ENCODE measurements around the gene TSEN34.
"Not testable (repeated sequence)": the region's sequence is repeated elsewhere in the genome, so short reads cannot be mapped to it uniquely, and the experiment has no call there.

The TSEN34 gene

GRCh38 chr19:54219702-54220101 lies 28.6 kb downstream of the TSEN34 start:
- in situ Hi-C loops (cut with HindIII; ENCODE audit: low pct_ligation_motif_present, low pct_unique_long_range_greater_than_20kb, low sequenced_read_pairs); DNase-seq: not testable (repeated sequence)

GRCh38 chr19:54221947-54222346 lies 30.8 kb downstream of the TSEN34 start:
- in situ Hi-C loops (cut with HindIII; ENCODE audit: low pct_ligation_motif_present, low pct_unique_long_range_greater_than_20kb, low sequenced_read_pairs); DNase-seq: not testable (repeated sequence)

- DNase-seq; in situ Hi-C loops (cut with HindIII; ENCODE audit: low pct_ligation_motif_present, low pct_unique_long_range_greater_than_20kb, low sequenced_read_pairs): not testable (repeated sequence)
Observed at GRCh38 chr19:54222474-54223276, 31.6 kb downstream of the TSEN34 start, which contains the start of gene LILRB3. Gene LILRB3 (minus strand): TSS chr19:54223007. CDS start chr19:54222976, 31 bp downstream.

- DNase-seq; in situ Hi-C loops (cut with HindIII; ENCODE audit: low pct_ligation_motif_present, low pct_unique_long_range_greater_than_20kb, low sequenced_read_pairs): not testable (repeated sequence)
Observed at GRCh38 chr19:54223277-54223936, 32.3 kb downstream of the TSEN34 start.

- DNase-seq; in situ Hi-C loops (cut with HindIII; ENCODE audit: low pct_ligation_motif_present, low pct_unique_long_range_greater_than_20kb, low sequenced_read_pairs): not testable (repeated sequence)
Observed at GRCh38 chr19:54223937-54224281, 32.8 kb downstream of the TSEN34 start.

DNA sequence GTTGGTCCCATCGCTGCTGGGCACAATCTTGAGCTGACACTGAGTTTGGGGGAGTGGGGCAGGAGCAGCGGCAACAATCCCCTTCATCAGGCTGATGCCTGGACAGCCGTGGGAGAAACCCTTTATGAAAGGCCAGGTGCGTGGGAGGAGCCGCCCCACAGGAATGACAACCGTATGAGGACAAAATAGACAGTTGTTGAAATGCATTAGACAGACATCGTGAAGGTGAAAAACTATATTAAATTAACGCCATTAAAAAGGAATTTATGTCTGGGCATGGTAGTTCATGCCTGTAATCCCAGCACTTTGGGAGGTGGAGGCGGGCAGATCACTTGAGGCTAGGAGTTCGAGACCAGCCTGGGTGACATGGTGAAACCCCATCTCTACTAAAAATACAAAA lies 33.5 kb downstream of the TSEN34 start:
- in situ Hi-C loops (cut with HindIII; ENCODE audit: low pct_ligation_motif_present, low pct_unique_long_range_greater_than_20kb, low sequenced_read_pairs); DNase-seq: not testable (repeated sequence)

DNA sequence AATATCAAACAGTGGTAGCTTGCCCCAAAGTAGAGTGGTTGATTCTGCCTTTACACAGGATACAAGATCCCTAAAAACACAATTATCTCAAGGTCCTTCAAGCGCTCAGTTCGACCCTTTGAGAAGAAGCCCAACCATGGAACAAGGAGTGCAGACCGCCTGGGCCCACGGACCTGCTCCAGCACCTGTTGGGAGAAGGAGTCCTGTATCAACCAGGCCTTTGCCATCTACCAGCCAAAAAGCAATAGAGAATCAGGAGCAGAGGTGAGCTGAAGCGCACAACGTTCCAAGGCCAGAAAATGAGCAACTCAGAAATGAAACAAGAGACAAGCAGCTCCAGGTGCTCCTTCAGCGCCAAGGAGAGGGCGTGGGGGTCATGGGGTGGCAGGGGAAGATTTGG lies 38.0 kb downstream of the TSEN34 start:
- no peak for DNase-seq
- in situ Hi-C loops (cut with HindIII; ENCODE audit: low pct_ligation_motif_present, low pct_unique_long_range_greater_than_20kb, low sequenced_read_pairs): no loop called here

DNA sequence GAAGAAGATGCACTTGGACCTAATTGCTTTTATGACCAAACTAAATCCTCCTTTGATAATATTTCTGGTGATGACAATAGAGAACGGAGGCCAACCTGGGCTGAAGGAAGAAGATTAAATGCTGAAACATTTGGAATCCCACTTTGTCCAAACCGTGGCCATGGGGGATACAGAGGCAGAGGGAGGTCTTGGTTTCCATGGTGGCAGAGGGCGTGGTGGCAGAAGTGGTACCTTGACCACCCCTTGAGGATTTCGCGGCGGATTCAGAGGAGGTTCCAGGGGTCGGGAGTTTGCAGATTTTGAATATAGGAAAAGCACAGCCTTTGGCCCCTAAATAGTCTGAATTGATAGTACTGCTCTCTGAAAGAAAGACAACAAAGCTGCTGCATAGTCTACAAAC lies 38.9 kb downstream of the TSEN34 start:
- no peak for DNase-seq
- in situ Hi-C loops (cut with HindIII; ENCODE audit: low pct_ligation_motif_present, low pct_unique_long_range_greater_than_20kb, low sequenced_read_pairs): no loop called here

- in situ Hi-C loops (cut with HindIII; ENCODE audit: low pct_ligation_motif_present, low pct_unique_long_range_greater_than_20kb, low sequenced_read_pairs): no loop called here
- peak; percentile 68 for DNase-seq
Observed at GRCh38 chr19:54231077-54231931, 40.2 kb downstream of the TSEN34 start.

DNA sequence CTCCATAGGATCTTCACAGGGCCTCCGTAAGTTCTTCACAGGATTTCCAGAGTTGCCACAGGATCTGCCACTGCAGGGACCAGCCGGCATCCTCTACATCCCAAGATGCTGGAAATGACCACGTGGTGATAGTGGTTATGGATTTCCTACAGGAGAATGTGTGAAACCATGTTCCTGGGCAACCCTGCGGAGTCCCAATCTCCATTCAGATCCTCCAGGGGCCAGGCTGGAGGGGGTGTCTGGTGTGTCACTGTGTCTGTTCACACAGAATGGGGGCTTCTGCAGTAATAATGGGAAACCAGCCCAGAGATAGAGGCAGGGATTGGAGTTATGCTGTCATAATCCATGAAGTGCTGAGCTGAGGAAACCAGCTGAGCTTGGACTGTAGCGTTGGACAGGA lies 42.8 kb downstream of the TSEN34 start:
- in situ Hi-C loops (cut with HindIII; ENCODE audit: low pct_ligation_motif_present, low pct_unique_long_range_greater_than_20kb, low sequenced_read_pairs): no loop called here
- DNase-seq: no peak

- in situ Hi-C loops (cut with HindIII; ENCODE audit: low pct_ligation_motif_present, low pct_unique_long_range_greater_than_20kb, low sequenced_read_pairs); DNase-seq: not testable (repeated sequence)
Observed at GRCh38 chr19:54239491-54240371, 48.6 kb downstream of the TSEN34 start.

DNA sequence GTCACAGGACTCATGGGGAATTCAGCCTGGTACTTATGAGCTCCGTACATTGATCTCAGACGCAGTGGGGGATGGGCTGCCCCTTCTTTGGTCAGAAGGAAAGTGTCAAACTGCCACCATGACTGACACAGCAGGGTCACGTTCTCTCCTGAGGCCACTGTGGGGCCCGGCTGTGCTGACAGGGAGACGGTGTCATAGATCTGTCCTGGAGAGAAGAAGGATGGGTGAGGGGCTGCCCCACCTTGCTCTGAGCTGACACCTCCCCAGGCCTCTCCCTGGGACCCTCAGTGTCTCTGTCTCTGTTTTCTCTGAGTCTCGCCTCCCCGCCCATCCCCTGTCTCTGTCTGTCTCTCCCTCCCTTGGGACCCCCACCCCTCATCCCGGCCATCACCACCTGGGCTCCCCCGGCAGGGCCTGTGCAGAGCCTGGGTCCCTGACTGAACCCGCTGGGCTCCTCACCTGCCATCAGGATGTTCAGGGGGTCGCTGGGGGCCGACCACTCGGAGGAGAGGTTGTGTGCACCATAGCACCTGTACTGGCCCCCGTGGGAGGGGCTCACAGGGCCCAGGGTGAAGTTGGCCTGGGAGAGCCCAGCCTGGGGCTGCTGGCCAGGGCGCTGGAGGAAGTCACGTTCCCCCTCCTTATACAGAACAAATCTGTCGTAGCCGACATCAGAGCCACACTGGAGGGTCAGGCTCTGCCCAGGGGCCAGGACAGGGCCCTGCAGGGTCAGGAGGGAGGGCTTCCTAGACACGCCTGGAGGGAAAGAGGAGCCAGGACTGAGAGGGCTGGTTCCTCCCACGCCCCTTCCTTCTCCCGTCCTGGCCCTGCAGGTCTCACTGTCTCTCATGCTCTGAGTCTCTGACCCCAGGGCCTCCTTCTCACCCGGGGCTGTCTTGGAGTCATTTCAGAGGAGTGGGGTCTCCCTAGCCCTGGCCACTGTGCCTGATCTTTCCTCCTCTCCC lies 49.5 kb downstream of the TSEN34 start:
- DNase-seq; in situ Hi-C loops (cut with HindIII; ENCODE audit: low pct_ligation_motif_present, low pct_unique_long_range_greater_than_20kb, low sequenced_read_pairs): not testable (repeated sequence)

- in situ Hi-C loops (cut with HindIII; ENCODE audit: low pct_ligation_motif_present, low pct_unique_long_range_greater_than_20kb, low sequenced_read_pairs): not testable (repeated sequence)
Observed at GRCh38 chr19:54242234-54242633, 51.1 kb downstream of the TSEN34 start.

DNA sequence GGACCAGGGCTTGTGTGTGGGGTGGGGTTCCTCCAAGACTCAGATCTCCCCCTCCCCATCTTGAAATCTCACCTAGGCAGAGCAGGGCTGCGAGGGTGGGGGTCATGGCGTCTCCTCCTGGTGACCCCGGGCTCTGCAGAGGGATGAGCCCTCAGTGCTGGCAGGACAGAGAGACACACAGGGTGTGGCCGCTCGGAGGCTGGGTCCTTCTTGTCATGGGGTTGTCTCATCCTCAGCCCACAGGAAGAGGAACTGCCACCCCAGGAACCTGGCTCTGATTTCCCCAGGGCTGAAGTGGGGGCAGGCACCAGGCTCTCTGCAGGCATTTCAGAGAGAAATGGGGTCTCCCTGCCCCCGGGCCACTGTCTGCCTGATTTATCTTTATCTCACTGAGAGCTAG lies 51.5 kb downstream of the TSEN34 start, which contains the start of gene LILRA6:
TSS of gene LILRA6 (minus strand) at position 145 of the 400 bp plus-strand sequence.
- DNase-seq; in situ Hi-C loops (cut with HindIII; ENCODE audit: low pct_ligation_motif_present, low pct_unique_long_range_greater_than_20kb, low sequenced_read_pairs): not testable (repeated sequence)

More at GRCh38 chr19:54242234-54242633, 51.1 kb downstream of the TSEN34 start:
- not testable (repeated sequence) for DNase-seq

GRCh38 chr19:54243809-54244208 lies 52.7 kb downstream of the TSEN34 start:
- in situ Hi-C loops (cut with HindIII; ENCODE audit: low pct_ligation_motif_present, low pct_unique_long_range_greater_than_20kb, low sequenced_read_pairs); DNase-seq: not testable (repeated sequence)

Data from ACHN (cell line).